ENCODE results near the gene ZNF549.
"Not testable (repeated sequence)": the region's sequence is repeated elsewhere in the genome, so short reads cannot be mapped to it uniquely, and the experiment has no call there.

Gene ZNF549

DNA sequence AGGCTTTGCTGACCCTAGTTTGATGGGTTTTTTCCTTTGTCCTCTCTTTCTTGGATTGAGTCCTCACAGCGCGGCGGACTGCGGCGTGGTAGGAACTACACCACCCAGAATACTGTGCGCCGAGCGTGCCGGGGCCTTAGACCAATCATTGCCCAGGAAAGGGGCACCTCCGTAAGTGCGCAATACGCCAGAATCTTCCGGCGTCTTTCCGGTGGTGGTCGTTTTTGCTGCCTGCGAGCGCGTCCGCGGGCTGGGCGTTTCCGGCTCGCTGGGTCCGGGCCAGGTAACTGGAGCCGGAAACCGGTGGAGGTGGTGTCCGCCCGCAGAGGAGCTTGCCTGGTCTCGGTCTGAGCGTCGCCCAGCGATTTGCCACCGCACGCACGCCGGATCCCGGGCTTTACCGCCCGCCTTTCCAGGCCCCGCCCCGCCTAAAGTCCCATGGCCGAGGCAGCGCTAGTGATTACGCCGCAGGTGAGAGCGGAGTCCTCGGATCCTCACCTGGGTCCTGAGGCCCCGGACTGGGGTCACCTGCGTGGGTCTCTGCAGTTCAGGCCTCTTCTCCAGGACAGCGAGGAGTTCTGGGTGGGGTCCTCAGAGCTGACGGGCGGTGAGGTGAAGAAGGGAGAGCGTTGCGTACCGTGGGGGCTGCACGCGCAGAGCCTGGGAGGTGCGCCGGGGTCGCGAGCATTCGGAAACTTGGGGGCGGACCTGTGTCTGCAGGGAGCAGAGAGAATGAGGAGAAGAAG lies at the start of gene ZNF549:
TSS of gene ZNF549 (plus strand) at position 221 of the 746 bp plus-strand sequence. CDS start at position 439, 218 bp downstream.
- peak; percentile 94 for DNase-seq

DNA sequence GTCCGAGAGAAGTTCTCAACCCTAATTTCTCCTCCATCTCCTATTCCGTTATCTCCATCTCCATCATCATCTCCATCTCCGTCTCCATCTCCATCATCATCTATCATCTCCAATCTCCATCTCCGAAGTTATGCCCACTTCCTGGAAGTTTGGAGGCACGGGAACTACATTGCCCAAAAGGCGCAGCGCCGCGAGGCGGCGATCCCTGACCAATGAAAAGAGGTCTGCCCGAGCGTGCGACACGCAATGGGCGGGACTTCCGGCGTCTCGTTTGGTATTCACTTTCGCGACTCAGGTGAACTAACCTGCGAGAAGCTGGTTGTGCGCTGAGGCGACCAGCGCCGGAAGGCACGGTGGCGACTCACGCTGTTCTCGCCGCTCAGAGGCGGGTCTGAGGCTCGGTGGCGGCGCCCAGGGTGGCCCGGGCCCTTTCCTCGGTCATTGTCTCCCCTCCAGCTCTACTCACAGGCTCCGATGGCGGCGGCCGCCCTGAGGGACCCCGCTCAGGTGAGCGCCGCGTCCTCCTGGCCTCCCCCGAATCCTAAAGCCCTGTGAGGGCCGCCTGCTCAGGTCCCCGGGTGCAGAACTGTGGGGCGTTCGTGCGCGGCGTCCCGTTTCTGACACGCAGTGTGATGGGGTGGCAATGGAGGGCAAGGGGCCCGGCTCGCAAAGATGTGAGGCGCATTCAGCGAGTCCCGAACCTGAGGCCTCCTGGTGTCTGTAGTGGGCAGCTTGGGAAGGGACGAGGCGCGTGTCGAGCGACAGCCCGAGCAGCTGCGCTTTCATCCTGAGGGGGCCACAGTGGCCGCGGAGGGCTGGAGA lies 39.5 kb upstream of the ZNF549 start, which contains the start of gene ZNF419:
TSS of gene ZNF419 (plus strand) at position 274 of the 822 bp plus-strand sequence. CDS start at position 475, 201 bp downstream.
- DNase-seq, result peak; percentile 90

DNA sequence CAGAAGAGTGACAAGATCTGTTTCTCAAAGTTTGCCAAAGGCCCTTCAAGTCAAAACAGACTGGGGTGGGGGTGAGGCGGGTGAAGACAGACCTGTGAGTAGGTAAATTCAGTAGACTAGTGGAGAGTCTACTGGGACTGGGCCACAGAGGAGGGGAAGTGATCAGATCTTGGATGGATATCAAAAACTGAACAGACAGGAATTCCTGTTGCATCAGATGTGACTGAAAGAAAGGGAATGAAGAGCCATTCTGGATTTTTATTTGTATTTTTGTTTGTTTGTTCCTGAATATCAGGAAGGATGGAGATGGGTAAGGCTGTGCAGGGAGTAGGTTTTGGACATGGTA lies 38.9 kb upstream of the ZNF549 start:
- DNase-seq, result not testable (repeated sequence)

- DNase-seq, result not testable (repeated sequence)
These were observed 27.9 kb upstream of the ZNF549 start for GRCh38 chr19:57499332-57499679.

- DNase-seq, result peak; percentile 87
These were observed 27.3 kb upstream of the ZNF549 start, which contains the start of gene ZNF773 for GRCh38 chr19:57499680-57500395. ZNF773 (plus strand) TSS chr19:57499938; CDS start chr19:57500081, 143 bp downstream.

GRCh38 chr19:57500400-57500799 lies 26.8 kb upstream of the ZNF549 start:
- DNase-seq, result not testable (repeated sequence)

- no peak for DNase-seq
These were observed 21.0 kb upstream of the ZNF549 start for GRCh38 chr19:57506163-57506562.

DNA sequence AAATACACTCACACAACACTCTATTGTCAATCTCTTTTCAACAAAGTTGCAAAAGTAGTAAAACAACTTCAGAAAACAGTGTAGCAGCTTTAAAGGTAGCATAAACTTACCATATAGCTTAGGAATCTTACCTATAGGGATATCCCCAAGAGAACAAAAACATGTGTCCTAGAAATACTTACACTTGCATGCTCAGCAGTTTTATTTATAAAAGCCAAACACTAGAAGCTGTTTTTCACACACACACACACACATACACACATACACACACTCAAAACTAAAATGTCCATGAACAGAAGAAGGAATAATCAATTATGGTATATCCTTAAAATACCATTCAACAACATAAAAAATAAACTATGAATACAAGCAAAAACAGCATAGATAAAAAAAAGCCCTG lies 15.7 kb upstream of the ZNF549 start:
- DNase-seq, result no peak

DNA sequence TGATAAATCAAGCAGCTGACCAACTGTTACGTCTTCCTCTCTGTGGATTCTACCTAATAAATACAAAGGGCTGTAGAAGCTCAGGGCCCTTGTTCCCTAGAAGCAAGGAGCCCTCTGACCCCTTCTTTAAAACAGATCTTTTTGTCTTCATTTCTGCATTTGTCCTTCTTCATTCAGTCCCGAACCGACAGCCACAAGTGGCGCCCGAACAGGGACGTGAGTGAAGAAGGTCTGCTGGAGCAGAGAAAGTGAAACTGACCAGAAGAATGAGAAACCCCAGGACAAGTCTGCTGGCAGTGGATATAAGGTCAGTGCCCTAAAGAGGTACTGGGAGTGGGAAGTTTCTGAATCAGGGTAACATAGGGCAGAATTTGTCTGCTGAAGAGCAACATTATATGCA lies 14.3 kb upstream of the ZNF549 start:
- no peak for DNase-seq

- DNase-seq, result no peak
These were observed 11.9 kb upstream of the ZNF549 start for GRCh38 chr19:57515255-57515654.

DNA sequence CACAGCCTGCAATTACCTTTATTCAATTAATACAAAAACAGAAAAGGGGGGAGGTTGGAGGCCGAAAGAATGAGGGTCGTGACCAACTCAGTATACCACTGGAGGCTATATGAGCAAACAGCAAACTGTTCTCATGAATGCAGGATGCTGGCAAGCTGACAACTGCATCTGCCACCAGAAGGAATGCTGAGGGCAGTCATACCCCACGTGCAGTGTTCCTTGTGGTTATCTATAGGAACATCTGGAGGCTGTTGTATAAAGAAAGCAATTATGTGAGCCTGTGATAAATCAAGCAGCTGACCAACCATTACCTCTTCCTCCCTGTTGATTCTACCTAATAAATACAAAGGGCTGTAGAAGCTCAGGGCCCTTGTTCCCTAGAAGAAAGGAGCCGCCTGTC lies 9.1 kb upstream of the ZNF549 start:
- not testable (repeated sequence) for DNase-seq

GRCh38 chr19:57537953-57538547 lies 10.9 kb downstream of the ZNF549 start:
- no peak for DNase-seq

DNA sequence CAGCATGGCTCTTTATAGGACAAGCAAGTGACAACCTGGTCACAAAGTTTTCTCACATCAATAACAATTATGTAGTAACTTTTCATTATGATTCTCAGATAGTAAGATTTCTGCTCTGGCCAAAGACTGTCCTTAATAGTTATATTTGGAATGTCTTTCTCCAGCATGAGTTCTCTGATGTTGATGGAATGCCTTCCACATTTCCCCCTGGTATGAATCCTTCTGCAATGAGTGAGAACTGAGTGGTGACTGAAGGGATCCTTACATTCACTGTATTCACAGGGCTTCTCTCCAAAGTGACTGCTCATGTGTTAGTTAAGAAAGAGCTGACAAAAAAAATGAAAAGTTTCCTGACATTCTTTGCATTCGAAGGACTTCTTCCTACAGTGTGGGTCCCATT lies 19.4 kb downstream of the ZNF549 start:
- DNase-seq, result no peak

GRCh38 chr19:57552432-57552831 lies 25.3 kb downstream of the ZNF549 start:
- DNase-seq, result no peak

DNA sequence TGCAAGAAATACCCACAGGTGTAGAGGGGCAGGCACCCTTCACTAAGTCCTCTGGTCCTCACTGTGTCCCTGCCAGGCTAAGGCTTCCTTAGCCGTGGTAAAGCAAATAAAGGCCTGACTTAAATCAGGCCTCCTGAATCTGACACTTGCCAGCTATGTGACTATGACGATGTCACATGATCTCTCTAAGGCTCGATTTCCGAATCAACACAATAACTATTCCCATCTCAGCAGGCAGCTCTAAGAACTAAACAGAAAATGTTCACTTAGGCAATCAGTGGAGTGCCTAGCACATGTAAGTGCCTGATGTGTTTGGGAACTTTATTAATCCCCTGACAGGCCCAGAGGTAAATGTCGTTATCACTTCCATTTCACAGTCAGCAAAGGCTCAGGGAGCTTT lies 30.5 kb downstream of the ZNF549 start:
- DNase-seq, result no peak

GRCh38 chr19:57558525-57558924 lies 31.4 kb downstream of the ZNF549 start:
- DNase-seq, result no peak

GRCh38 chr19:57559008-57559403 lies 31.9 kb downstream of the ZNF549 start:
- no peak for DNase-seq

DNA sequence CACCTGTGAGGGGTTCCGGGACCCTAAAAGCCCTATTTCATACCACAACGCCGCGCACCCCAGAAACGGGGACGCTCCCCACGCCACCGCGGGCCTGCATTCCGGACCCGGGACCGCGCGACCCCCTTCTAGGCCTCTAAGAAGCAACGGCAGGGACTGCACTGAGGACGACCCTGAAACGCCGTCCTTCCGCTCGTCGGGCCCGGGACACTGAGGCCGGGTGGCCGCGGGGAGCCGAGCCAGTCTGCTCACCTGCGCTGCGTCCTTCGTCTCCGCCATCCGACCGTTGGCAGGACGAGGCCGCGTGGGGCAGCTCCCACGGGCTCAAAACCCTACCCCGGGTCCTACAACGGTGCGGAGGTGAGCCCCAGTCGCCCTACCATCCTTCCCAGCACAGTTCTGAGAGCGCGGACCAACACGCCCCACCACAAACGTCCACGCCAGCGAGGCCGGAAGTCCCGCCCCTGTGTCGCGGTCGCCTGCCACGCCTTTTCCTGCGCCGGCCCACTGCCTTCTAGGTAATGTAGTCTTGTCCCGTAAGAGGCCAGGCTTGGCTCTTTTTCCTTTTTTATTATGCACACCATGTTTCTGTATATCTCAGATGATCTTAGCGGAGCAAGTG lies 32.4 kb downstream of the ZNF549 start, which contains the start of gene ZNF550:
TSS of gene ZNF550 (minus strand) at position 460 of the 622 bp plus-strand sequence. CDS start at position 279, 181 bp downstream.
- peak; percentile 71 for DNase-seq

GRCh38 chr19:57560049-57560491 lies 32.9 kb downstream of the ZNF549 start:
- DNase-seq, result no peak

DNA sequence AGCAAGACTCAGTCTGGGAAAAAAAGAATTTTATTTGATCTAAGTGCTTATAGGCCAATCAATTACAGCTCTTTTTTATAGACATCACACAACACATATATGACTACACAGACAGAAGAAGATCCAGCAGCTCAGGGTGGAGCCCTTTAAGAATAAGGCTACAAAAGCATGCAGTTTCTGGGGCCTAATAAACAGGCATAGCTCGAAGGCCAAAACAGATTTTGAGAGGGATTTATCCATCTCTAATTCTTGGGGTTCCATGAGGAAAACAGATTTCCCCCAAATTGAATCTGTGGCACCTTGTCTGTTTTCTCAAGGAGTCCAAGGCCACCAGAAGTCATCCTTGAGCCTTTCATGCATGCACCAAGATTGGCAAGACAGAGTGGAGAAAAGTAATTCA lies 36.4 kb downstream of the ZNF549 start:
- DNase-seq, result no peak

DNA sequence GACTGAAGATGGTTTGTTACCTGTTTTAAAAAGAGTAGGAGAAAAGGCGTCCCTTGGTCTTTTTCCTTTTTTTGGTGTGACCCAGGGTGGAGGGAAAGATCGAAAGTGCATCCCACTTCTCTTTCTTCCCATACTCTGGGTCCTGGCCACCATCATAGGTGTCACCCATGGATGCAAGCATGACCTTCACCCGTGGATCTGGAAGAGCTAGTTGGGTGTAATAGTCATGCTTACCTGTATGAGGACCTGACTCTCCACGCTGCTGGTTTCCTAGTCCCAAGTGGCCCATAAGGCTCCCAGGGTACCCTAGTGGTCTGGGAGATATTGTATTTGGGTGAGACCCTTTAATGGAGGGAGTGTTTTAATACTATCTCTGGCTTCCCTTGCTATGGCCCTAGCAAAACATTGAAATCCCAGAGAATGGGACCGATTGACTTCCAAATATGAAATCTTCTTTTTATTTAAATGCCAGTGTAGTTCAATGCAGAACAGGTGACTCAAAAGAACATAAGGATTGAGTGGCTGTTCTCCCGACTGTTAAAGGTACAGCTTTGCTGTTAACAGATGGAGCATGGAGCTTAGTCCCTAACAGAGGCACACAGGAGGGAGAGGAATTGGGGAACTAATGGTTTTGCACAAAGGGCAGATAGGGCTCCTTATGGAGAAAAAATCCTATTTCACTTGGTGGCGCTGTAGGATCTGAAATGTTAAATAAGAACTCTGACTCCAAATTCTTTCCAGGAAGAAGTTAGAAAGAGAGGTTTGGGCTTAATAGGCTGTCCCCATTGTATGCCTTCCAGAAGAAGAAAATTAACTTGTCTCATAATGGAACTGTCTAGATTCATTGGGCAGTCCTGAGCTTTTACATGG lies 39.5 kb downstream of the ZNF549 start:
- no peak for DNase-seq

All from NCI-H510A (cell line).